ENCODE data around the gene NPB. TPM values are rescaled to one million over a fixed set of nuclear protein-coding genes. Genes with fewer than 3 reads are reported as not detected.
"Not testable (repeated sequence)": the region's sequence is repeated elsewhere in the genome, so short reads cannot be mapped to it uniquely, and the experiment has no call there.

The NPB gene
- total RNA-seq, 2 experiments from 2014 or later: 0.23 TPM; not detected in 1

DNA sequence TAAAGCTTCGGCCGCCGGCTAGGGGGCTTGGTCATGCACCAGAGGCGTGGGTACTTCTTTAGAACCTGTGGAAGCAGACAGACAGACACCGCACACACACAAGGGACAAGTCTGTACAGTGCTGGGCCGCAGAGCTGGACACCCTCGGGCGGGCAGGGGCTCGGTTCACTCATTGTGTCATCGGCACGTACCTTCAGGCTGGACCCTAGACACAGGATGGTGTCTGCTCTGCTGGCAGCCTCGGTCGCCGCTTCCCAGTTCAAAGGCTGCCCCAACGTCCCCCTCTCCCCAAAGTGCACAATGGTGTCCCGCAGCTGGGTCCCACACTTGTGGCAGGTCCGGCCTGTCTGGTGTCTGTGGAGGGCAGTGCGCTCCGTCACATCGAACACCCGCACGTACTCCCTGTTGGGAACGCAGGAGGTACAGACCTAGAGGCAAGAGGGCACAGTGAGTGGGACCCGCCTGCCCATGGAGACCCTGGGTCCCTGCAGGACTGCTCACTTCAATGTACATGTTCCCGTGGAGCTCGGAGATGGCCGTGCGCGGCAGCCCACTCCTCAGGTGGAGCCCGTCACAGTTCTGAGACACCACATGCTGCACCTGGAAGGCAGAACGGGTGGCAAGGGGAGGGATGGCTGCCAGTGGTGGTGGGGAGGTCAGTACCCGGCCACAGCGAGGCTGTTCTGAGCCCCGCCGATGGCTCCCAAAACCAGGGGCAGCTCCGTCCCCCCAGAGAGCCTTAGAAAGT is 12.2 kb downstream of the NPB start:
- H3K9me3 Mint-ChIP-seq (ENCODE audit: low read depth): no peaks in the 10 kb centered on the region
- H3K4me1 Mint-ChIP-seq: peaks cover 37% of the 10 kb centered on the region
- ATAC-seq: no peak
- H3K27ac Mint-ChIP-seq: no peak overlapping the region
- peaks cover 34% of the 10 kb centered on the region for H3K36me3 Mint-ChIP-seq
- no peak overlapping the region for H3K4me3 Mint-ChIP-seq
- CTCF ChIA-PET: interaction anchor here (0.6 to 4.2 kb wide), 3 partner anchors 13 to 292 kb away, joined by 3 to 26 read pairs (median 3); partner anchors contain the start of genes MAFG and PYCR1
- no peak for DNase-seq
- no peaks in the 10 kb centered on the region for H3K27me3 Mint-ChIP-seq

DNA sequence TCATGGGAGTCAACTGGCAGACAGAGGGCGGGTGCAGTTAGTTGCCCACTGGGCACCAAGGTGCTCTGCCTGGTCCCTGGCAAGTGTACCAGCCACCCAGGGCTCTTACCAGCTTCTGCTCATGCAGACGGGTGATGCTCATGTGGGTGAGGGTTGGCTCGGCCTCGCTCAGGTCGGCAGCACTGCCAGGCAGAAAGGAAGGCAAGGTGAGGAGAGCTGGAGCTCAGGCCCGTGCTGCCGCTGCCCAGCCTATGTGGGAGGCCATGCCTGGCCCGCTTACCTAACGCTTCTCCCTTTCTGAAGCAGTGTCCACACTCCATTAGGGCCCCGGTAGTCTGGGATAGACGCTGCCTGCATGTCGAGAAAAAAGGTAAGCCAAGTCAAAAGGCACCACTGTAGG is 13.3 kb downstream of the NPB start:
- Mint-ChIP-seq H3K27me3 (no peaks in the 10 kb centered on the region), H3K27ac (no peak overlapping the region), H3K4me1 (peaks cover 33% of the 10 kb centered on the region), H3K4me3 (peak overlapping the region; percentile 17), H3K36me3 (peaks cover 34% of the 10 kb centered on the region), H3K9me3 (ENCODE audit: low read depth) (no peaks in the 10 kb centered on the region)
- ATAC-seq (no peak), DNase-seq (no peak)
- CTCF ChIA-PET: interaction anchor here (4.2 kb wide), 1 partner anchor 12 kb away, joined by 26 read pairs; the partner anchor contains the start of gene MAFG

DNA sequence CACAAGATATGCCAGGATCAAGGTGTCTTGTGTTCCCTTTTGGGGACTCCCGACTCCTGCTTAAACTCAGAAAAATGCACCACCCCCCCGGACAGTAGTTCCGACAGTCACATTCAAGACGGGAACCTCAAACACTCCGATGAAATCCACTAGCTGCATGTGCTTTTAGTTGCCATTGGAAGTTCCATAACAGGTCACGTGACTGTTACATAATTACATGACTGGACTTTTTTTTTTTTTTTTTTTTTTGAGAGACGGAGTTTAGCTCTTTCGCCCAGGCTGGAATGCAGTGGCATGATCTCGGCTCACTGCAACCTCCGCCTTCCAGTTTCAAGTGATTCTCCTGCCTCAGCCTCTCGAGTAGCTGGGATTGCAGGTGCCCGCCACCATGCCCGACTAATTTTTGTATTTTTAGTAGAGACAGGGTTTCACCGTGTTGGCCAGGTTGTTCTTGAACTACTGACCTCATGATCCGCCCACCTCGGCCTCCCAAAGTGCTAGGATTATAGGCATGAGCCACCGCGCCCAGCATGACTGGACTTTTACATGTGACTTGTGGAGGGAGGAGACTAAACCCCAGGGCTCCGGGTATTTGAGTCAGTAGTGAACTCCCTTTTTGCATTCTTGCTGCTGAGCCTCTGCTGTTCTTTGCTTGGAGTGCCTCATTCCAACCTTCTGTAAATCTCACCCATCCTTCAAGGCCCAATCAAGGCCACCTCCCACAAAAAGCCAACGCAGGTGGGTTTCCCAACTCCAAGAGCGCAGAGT is 14.4 kb downstream of the NPB start:
- ATAC-seq (no peak), DNase-seq (no peak)
- Mint-ChIP-seq H3K27ac (peak overlapping the region; percentile 37), H3K9me3 (ENCODE audit: low read depth) (no peaks in the 10 kb centered on the region), H3K4me3 (peak overlapping the region; percentile 78), H3K27me3 (no peaks in the 10 kb centered on the region), H3K4me1 (peaks cover 30% of the 10 kb centered on the region), H3K36me3 (peaks cover 32% of the 10 kb centered on the region)
- CTCF ChIA-PET: interaction anchor here (1.0 to 4.2 kb wide), 4 partner anchors 11 to 47 kb away, joined by 3 to 26 read pairs (median 6); partner anchors contain the start of gene MAFG

DNA sequence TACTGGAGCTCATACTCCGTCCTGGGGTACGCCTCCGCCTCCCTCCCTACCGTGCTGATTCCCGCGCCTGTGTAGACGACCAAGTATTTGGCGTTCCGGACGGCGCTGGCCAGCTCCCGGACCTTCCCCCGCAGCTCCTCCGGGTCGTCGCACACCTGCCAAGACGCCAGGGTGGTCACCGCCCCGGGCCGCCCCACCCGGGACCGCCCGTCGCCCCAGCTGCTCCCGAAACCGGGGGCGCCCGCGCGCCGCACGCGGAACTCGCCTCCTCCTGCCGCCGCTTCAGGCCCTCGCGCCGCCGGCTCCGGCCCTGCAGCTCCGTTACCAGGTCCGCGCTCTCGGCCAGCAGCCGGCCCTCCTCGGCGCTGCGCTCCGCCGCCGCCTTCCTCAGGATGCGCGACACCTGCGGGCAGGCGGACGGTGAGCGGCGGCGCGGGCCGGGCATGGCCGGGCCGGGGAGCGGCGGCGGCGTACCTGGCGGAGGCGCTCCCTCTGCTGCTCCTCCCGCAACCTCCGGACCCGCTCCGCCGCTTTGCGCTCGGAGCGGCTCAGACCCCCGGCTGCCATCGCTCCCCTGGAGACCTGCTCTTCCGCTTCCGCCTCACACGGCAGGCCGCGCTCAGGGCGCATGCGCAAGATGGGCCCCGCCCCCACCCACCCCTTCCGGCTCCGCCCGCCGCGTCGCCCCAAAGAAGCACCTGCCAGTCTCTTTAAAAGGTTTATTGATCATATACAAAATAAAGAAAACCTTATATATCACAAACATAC is 15.7 kb downstream of the NPB start, which contains the start of gene SIRT7:
Gene SIRT7 (minus strand): TSS at position 612 of the 768 bp plus-strand sequence. CDS start 45 bp downstream, at position 567.
- H3K4me3 Mint-ChIP-seq: peak within 1 kb of the TSS; percentile 78
- peak; percentile 86 for DNase-seq
- H3K36me3 Mint-ChIP-seq: peaks cover 29% of the 10 kb centered on the region
- CTCF ChIA-PET: interaction anchor here (0.9 to 4.2 kb wide), 6 partner anchors 9 to 120 kb away, joined by 3 to 26 read pairs (median 5); partner anchors contain the start of genes DCXR and MAFG
- no peaks in the 10 kb centered on the region for H3K27me3 Mint-ChIP-seq
- no peaks in the 10 kb centered on the region for H3K9me3 Mint-ChIP-seq (ENCODE audit: low read depth)
- ATAC-seq: peak; percentile 89
- H3K4me1 Mint-ChIP-seq: peaks cover 28% of the 10 kb centered on the region
- H3K27ac Mint-ChIP-seq: peak within 1 kb of the TSS; percentile 82

DNA sequence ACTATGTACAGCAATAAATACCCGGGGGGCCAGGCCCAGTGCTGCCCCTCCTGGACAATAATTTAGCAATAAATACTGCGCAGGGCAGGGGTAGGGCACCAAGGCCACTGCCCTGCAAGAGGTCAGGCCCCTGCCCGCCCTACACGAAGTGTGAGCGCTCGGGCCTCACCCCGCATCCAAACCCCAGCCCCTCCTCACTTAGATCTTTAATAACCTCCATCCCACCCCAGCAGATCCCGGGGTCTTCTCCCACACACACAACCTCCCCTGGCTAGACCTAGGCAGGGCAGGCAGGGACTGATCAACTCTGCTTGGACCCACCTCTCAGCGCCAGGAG is 16.3 kb downstream of the NPB start:
- Mint-ChIP-seq H3K4me3 (peak overlapping the region; percentile 78), H3K36me3 (peaks cover 24% of the 10 kb centered on the region), H3K27ac (peak overlapping the region; percentile 82), H3K4me1 (peaks cover 26% of the 10 kb centered on the region)
- CTCF ChIA-PET; DNase-seq; H3K27me3 Mint-ChIP-seq; H3K9me3 Mint-ChIP-seq (ENCODE audit: low read depth): not testable (repeated sequence)
- peak; percentile 41 for ATAC-seq

DNA sequence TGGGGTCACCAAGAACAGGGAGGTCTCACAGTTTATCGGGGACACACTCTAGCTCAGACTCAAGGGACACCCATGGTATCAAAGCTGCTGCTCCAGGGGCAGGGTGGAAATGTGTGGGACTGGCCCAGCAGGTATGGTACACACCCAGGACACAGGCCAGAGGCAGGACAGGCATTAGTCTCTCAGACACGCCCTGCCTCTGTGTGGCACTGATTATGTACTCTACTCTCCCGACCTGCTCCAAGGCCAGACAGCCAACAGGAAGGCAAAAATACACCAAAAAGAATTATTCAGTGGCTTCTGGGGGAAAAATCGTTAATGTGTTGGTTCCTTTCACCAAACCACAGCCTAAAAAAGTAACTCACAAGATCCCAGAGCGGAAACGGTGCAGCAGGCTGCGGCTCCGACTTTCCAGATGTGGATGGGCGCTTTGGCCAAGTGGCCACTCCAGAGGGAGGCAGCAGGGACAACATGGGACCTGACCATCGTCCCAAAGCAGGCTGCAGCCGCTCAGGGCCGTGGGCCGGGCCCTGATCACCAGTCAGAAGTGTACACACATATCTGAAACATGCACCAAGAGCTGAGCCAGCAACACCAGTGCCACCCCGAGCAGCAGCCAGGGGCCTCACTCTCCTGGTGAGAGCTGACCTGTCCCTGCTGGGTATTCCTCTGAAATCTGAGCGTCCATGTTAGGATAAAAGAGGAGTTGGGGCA is 17.0 kb downstream of the NPB start:
- peaks cover 22% of the 10 kb centered on the region for H3K36me3 Mint-ChIP-seq
- peaks cover 26% of the 10 kb centered on the region for H3K4me1 Mint-ChIP-seq
- CTCF ChIA-PET: no interaction called here
- ATAC-seq: no peak
- H3K4me3 Mint-ChIP-seq: no peak overlapping the region
- DNase-seq: no peak
- no peaks in the 10 kb centered on the region for H3K27me3 Mint-ChIP-seq
- no peaks in the 10 kb centered on the region for H3K9me3 Mint-ChIP-seq (ENCODE audit: low read depth)
- peak overlapping the region; percentile 34 for H3K27ac Mint-ChIP-seq

DNA sequence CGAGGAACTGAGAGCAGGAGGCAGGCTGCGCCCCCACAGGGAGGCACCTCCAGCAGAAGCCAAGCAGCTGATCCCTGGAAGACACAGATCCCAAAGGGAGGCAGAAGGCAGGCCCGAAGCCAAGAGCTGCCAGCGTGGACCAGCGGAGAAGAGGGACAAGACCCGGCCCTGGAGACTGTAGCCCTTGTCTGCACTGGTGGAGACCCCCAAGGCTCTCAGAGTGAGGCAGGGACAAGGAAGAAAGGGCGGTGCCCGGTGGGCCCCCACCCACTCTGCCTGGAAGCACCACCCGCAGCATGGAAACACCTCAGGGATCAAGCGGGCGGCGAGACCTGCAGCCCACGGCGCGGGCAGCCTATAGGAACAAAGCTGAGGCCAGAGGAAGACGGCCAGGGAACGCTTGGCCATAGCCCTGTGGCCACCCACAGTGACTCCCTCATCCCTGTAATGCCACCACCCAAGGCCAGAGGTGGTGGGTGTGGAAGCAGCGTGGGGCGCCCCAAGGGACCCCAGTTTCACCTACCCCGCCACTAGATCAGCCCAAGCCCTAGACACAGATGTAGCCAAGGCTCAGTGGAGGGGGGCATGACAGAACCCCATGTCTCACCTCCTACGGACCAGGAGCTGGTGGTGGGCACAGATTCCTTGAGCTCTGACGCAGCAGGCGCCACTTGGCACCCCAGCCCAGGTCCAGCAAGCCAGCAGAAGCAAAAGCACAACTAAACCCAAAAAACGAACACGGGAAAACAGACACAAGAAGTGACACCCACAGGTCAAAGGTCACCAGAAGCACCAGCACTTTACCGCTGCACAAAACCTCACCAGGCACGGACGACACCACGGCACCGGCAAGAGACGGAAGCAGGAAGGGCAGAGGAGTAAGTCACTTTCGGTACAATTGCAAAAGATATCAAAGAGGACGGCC is 18.8 kb downstream of the NPB start:
- DNase-seq (no peak), ATAC-seq (no peak)
- H3K9me3 Mint-ChIP-seq (ENCODE audit: low read depth): no peaks in the 10 kb centered on the region
- H3K36me3 Mint-ChIP-seq: peaks cover 9% of the 10 kb centered on the region
- H3K27ac Mint-ChIP-seq: no peak overlapping the region
- no peaks in the 10 kb centered on the region for H3K27me3 Mint-ChIP-seq
- peaks cover 35% of the 10 kb centered on the region for H3K4me1 Mint-ChIP-seq
- H3K4me3 Mint-ChIP-seq: no peak overlapping the region
- CTCF ChIA-PET: no interaction called here

DNA sequence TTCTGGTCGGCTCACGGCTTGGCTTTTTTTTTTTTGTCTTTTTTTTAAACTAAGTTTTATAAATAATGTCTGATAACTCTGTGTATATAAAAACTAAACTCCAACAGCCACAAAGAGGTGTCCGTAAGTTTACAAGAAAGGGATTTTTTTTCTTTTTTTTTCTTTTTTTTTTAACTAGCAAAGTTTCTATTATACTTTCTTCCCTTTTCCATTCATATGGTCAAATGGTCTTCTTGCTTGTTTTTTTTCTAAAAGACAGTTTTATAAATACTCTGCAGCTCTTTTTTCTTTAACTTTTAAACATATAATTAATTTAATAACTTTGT is 19.5 kb downstream of the NPB start:
- no peaks in the 10 kb centered on the region for H3K9me3 Mint-ChIP-seq (ENCODE audit: low read depth)
- H3K27me3 Mint-ChIP-seq: no peaks in the 10 kb centered on the region
- peaks cover 6% of the 10 kb centered on the region for H3K36me3 Mint-ChIP-seq
- H3K27ac Mint-ChIP-seq: no peak overlapping the region
- no peak for DNase-seq
- CTCF ChIA-PET: no interaction called here
- H3K4me1 Mint-ChIP-seq: peaks cover 37% of the 10 kb centered on the region
- no peak for ATAC-seq
- H3K4me3 Mint-ChIP-seq: no peak overlapping the region

DNA sequence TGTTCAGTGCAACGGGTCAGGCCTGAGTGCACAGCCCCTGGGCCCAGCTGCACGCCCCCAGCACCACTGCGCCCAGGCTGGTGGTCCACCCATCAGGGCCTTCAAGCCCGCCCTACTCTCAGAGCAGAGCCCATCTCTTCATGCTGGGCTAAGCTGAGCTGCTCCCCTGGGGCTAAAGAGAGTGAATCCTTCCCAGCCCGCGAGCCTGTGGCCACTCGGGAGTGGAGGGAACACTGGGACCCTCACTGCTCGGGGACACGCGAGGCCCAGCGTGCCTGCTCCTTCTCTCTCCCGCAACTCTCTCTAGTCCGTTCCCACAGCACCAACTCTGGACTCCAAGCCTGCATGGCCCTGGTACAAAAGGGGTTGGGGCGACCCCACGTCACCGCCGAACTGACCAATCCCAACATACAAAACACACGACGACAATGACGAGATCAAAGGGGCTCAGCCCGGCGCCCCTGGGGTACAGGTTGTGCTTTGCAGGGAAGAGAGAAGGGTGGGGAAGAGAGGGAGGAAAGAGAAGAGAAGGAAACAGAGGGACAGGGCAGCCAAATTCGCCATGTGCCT is 20.0 kb downstream of the NPB start:
- no peak overlapping the region for H3K27ac Mint-ChIP-seq
- CTCF ChIA-PET: no interaction called here
- peaks cover 32% of the 10 kb centered on the region for H3K4me1 Mint-ChIP-seq
- H3K4me3 Mint-ChIP-seq: no peak overlapping the region
- no peaks in the 10 kb centered on the region for H3K27me3 Mint-ChIP-seq
- no peak for ATAC-seq
- no peak for DNase-seq
- H3K36me3 Mint-ChIP-seq: peaks cover 4% of the 10 kb centered on the region
- H3K9me3 Mint-ChIP-seq (ENCODE audit: low read depth): no peaks in the 10 kb centered on the region

DNA sequence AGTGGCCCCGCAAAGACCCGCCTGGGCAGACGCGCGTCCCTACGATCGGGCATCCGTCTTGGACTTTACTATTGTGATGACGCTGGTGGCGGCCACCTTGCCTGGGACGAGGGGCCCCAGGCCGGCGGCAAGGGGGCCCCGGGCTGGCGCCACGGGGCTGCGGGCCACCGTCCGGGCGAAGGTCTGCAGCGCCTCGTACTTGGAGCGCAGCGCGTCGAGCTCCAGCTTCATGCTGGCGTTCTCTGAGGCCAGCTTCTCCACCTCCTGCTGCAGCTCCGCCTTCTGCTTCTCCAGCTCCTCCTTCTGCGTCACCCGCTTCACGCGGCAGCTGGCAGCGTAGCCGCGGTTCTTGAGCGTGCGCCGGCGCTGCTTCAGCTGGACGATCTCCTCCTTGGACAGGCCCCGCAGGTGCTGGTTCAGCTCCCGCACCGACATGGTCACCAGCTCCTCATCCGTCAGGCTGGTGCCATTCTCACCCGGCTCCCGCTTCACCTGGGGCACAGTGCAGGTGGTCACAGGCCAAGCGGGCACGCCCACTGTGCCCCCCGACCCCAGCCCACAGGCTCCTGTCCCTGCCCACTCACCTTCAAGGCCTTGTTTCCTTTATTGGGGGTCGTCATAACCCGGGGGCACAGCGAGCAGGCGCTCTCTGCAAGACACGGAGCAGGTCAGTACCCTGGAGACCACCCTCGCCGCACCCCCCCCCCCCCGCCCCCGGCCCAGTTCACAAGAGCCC is 20.7 kb downstream of the NPB start:
- no peak overlapping the region for H3K4me3 Mint-ChIP-seq
- no peak overlapping the region for H3K27ac Mint-ChIP-seq
- no peaks in the 10 kb centered on the region for H3K27me3 Mint-ChIP-seq
- CTCF ChIA-PET: no interaction called here
- DNase-seq: no peak
- H3K4me1 Mint-ChIP-seq: peaks cover 27% of the 10 kb centered on the region
- ATAC-seq: no peak
- peaks cover 4% of the 10 kb centered on the region for H3K36me3 Mint-ChIP-seq
- H3K9me3 Mint-ChIP-seq (ENCODE audit: low read depth): no peaks in the 10 kb centered on the region

Measured in activated CD8-positive, alpha-beta memory T cell treated with anti-CD3 and anti-CD28 coated beads, Interleukin-2, amount 10 ng/mL, durations not matched to agents 7 days and 5 days (primary cell).